HG03175 (cell line): ENCODE results near the gene KIAA1755.

Experiments used
- ATAC-seq: cut with Tn5 transposase; IDR thresholded peaks from one replicate; pipeline ENCODE4 v1.9.1; 2021; ENCODE audit warnings: mild to moderate bottlenecking, moderate library complexity; ENCODE audit not compliant: unreplicated experiment

Gene KIAA1755

GRCh38 chr20:38192323-38192885, 68.1 kb downstream of the KIAA1755 start:
- ATAC-seq = no peak

DNA sequence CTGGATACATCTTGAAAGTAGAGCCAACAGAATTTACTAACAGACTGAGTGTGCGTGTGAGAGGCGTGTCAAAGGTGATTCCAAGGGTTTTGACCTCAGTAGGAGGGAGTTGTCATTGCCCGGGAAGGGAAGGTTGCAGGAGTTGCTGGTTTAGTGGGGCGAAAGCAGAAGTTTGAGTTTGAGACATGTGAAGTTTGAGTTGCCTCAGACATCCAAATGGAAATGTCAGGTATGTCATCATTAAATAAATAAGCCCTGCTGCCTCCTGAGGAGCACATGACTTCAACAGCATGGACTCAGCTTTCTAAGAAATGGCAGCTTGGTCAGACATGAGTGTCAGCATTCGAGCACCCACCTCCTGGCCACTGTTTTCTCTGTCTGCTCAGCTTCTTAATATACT, 68.9 kb downstream of the KIAA1755 start:
- ATAC-seq = no peak

GRCh38 chr20:38190936-38191371, 69.6 kb downstream of the KIAA1755 start:
- ATAC-seq = no peak

DNA sequence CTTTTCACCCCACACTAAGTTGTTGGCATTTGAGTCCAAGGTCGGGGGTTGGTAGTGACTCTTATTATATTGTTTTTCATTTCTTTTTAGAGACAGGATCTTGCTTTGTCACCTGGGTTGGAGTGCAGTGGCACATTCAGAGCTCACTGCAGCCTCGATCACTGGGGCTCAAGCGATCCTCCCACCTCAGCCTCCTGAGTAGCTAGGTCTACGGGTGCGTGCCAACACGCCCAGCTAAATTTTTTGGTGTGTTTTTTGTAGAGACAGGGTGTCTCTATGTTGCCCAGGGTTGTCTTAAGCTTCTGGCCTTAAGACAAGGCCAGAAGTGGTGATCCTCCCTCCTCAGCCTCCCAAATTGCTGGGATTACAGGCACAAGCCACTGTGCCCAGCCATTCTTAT, 70.4 kb downstream of the KIAA1755 start:
- ATAC-seq = no peak

DNA sequence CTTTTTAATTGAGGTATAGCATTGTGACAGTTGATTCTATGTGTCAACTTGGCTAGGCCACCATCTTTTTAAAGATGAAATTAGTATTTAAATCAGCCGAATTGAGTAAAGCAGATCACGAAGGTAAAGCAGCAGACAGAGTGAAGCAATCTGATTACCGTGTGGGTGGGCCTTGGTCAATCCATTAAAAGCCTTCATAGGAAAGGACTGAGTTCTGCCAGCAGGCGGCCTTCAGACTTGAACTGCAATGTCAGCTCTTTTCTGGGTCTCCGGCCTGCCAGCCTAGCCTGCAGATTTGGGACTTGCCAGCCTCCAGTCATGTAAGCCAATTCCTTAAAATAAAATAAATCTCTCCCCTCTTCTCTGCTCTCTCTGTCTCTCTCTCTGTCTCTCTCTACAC, 73.0 kb downstream of the KIAA1755 start:
- no peak for ATAC-seq

- no peak for ATAC-seq
Observed at GRCh38 chr20:38186788-38187221, 73.7 kb downstream of the KIAA1755 start.

GRCh38 chr20:38184101-38184500, 76.4 kb downstream of the KIAA1755 start:
- no peak for ATAC-seq

GRCh38 chr20:38181971-38182370, 78.6 kb downstream of the KIAA1755 start:
- no peak for ATAC-seq

DNA sequence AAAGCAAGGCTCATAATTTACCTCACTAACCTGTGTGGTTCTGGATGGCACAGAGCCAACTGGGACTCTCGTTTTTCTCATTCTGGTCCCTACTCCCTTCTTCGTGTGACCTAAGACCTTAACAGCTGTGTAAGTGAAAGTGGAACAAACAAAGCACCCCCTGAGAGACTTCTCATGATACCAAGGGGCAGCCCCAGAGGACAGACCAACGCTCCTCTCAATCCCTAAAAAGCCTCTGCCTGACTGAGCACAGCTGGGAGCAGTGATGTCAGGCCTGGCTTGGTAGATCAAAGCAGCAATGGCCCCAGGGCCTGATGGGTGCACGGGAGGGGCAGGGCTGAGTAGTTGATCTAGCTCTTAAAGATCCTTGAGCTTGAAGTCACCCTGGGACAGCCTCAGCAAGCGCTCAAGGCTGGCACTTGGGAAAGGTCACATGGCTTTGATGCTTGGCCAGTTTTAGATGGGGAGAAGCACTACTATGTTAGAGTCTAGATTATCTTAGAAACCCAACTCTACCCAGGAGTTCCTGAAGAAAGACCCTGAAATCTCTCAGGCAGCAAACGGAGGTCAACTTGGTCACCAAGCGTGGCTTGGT, 79.2 kb downstream of the KIAA1755 start:
- ATAC-seq = no peak

- no peak for ATAC-seq
Observed at GRCh38 chr20:38180781-38181180, 79.8 kb downstream of the KIAA1755 start.

GRCh38 chr20:38179846-38180245, 80.7 kb downstream of the KIAA1755 start:
- no peak for ATAC-seq

GRCh38 chr20:38178581-38178980, 82.0 kb downstream of the KIAA1755 start:
- ATAC-seq = no peak

GRCh38 chr20:38178065-38178491, 82.5 kb downstream of the KIAA1755 start:
- ATAC-seq = no peak

DNA sequence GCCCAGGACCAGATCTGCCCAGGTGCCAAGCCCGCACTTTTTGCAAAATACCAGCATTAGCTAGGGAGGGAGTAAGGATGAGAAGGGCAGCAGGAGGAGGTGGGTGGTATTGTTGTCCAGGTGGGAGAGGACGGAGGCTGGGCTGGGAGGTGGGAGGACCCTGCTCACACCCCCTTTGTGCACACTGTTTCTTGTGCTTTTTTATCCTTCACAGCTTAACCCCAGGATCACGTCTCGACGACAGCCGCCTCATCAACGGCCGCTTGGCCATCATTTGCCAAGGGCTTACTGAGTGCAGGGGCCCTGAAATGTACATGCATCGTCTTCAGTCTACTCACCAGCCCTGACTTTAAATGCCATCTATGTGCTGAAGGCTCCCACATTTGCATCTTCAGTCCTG, 83.3 kb downstream of the KIAA1755 start:
- no peak for ATAC-seq

DNA sequence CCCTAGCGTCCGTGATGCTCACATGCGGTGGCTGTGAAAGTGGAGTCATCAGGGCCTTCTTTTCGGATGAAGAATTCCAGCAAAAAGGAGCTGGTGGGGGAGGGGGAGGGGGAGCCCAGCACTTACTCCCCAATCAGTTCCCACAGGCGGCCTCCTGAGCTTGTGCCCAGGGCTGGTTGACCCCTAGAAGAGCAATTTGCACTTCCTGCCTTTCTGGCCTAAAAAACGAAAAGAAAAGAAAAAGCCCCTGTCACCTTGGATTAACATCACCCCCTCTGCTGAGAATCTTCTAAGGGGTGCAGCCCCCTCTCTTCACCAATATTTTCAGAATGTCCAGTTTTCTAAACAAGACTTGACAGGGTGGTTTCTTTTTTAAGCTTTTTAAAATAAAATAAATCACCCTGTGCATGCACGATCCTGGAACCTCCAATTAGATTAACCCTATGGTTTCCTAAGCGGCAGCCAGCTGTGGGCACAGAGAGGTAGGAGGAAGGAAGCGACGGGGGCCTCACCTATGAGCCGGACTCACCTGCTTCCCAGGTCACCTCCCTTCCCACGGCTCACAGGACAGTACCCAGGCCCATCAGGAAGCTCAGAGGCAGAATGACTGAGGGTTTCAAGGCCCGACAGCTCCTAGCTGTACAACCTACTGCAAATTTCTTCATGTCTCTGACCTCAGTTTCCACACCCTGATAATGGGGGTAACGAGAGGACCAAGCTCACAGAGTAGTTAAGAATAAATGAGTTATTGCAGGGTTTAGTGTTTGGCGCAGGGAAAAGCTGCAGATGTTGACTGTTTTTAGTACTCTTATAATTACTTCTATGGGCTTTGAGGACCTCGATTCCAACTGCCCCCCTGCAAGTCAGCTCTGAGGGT, 85.0 kb downstream of the KIAA1755 start:
- no peak for ATAC-seq

GRCh38 chr20:38173237-38174156, 87.0 kb downstream of the KIAA1755 start:
- ATAC-seq = no peak

GRCh38 chr20:38172408-38172807, 88.1 kb downstream of the KIAA1755 start:
- ATAC-seq = no peak

DNA sequence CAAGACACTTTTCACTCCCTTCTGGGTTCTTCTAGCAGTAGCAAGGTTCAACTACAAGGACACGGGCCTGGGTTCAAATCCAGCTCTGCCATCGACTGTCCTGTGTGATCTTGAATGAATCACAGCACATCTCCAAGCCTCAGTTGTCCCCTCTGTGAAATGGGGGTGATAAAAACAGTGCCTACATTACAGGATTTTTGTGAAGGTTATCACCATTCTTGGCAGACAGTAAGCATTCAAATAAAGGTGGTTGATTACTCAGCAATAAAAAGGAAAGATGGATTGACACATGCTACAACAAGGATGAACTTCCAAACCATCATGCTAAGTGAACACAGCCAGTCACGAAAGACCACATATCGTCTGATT, 88.9 kb downstream of the KIAA1755 start:
- ATAC-seq = no peak

- no peak for ATAC-seq
Observed at GRCh38 chr20:38170826-38171674, 89.5 kb downstream of the KIAA1755 start.

- ATAC-seq = no peak
Observed at GRCh38 chr20:38170219-38170825, 90.2 kb downstream of the KIAA1755 start.
